Eye (tissue), 1 donor: ENCODE results near the gene CCDC107.

Source experiments
- DNase-seq: peaks from one replicate; pipeline ENCODE4 v3.0.0-alpha.2; 2015

CCDC107 gene

GRCh38 chr9:35706951-35707350, 48.9 kb downstream of the CCDC107 start:
- DNase-seq: no peak

- DNase-seq: no peak
Observed at GRCh38 chr9:35708146-35708545, 50.1 kb downstream of the CCDC107 start.

GRCh38 chr9:35710818-35711500, 52.9 kb downstream of the CCDC107 start:
- no peak for DNase-seq
